Esophagus (tissue), 2 donors: ENCODE measurements around the gene SHC4. TPM values are rescaled to one million over a fixed set of nuclear protein-coding genes. Genes with fewer than 3 reads are reported as not detected.
"Not testable (repeated sequence)": the region's sequence is repeated elsewhere in the genome, so short reads cannot be mapped to it uniquely, and the experiment has no call there.

Experiments
- H3K27ac ChIP-seq, 2 donors: one replicate each; pipeline ENCODE4 v1.5.1; 2013; ENCODE audit warnings: low read depth in 2 of 2, mild to moderate bottlenecking in 2 of 2, inconsistent platforms in 1 of 2, low read length in 1 of 2, moderate library complexity in 1 of 2
- H3K27me3 ChIP-seq, 2 donors: one replicate each; pipeline ENCODE4 v1.6.1; 2013; ENCODE audit warnings: low read length in 2 of 2, control low read depth in 1 of 2, mild to moderate bottlenecking in 1 of 2; ENCODE audit not compliant: insufficient read depth in 2 of 2, control insufficient read depth in 1 of 2
- H3K36me3 ChIP-seq, 2 donors: one replicate each; pipeline ENCODE4 v1.6.1; 2013; ENCODE audit warnings: low read length in 1 of 2; ENCODE audit not compliant: control insufficient read depth in 2 of 2, insufficient read depth in 2 of 2
- H3K4me1 ChIP-seq, 2 donors: one replicate each; pipeline ENCODE4 v1.6.1; 2013; ENCODE audit warnings: low read length in 1 of 2; ENCODE audit not compliant: control insufficient read depth in 2 of 2, insufficient read depth in 2 of 2
- H3K4me3 ChIP-seq, 2 donors: one replicate each; pipeline ENCODE4 v1.5.1; 2013; ENCODE audit warnings: low read length in 2 of 2, mild to moderate bottlenecking in 2 of 2, low read depth in 1 of 2, moderate library complexity in 1 of 2
- H3K9me3 ChIP-seq, 2 donors: one replicate each; pipeline ENCODE4 v1.6.1; 2013; ENCODE audit warnings: mild to moderate bottlenecking in 2 of 2, low read depth in 1 of 2, low read length in 1 of 2, moderate library complexity in 1 of 2; ENCODE audit not compliant: control insufficient read depth in 2 of 2, insufficient read depth in 1 of 2
- WGBS, 2 donors: extraction: QIAGEN DNeasy Blood & Tissue Kit; methylation state at CpG; one replicate each; pipeline ENCODE4 v1.1.7; 2013; 5-methylcytosine and 5-hydroxymethylcytosine counted together
- polyA plus RNA-seq, 2 donors: library from polyadenylated mRNA; stranded (reverse); fragments of 200-250 nt; gene quantifications; one replicate each; pipeline ENCODE4 v1.2.3, GENCODE V29; 2013
- donor health status: healthy with polysubstance abuse.
- donor health status: Bipolar disorder and iron deficiency.

SHC4 gene
- polyA plus RNA-seq, 2 donors, result 0.08 to 0.12 TPM

DNA sequence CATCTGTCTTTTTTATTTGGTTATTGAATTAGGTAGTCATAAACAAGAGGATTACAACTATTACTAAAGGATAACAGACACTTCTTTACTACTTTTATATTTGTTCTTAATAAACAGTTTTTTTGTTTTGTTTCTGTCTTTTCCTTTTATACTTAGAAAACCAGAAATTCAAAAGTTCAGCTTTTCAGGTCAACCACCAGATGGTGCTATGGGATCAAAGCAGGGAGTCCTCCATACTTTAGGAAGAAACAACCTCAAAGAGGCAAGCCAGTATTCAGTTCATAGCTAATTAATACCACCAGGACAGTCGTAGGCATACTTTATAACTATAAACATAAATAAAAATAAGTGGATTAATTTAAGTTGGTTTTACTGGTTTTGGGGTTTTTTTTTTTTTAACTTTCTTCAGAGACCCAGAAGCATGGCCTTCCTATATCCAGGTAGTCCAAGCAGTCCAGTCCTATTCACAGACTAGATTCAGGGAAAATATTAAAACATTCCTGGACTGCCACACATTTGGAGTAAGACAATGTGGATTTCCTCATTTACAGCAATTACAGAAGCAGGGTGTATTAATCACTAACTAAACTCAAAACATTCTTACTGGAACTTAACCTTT is 101.8 kb downstream of the SHC4 start:
- Histone ChIP-seq H3K36me3 (no peaks in the 10 kb centered on the region), H3K27ac (no peak overlapping the region), H3K9me3 (no peaks in the 10 kb centered on the region), H3K4me3 (no peak overlapping the region), H3K27me3 (no peaks in the 10 kb centered on the region), H3K4me1 (no peaks in the 10 kb centered on the region)
- 3% methylated on average over 1 of the region's 1 CpG for WGBS, 2 donors

DNA sequence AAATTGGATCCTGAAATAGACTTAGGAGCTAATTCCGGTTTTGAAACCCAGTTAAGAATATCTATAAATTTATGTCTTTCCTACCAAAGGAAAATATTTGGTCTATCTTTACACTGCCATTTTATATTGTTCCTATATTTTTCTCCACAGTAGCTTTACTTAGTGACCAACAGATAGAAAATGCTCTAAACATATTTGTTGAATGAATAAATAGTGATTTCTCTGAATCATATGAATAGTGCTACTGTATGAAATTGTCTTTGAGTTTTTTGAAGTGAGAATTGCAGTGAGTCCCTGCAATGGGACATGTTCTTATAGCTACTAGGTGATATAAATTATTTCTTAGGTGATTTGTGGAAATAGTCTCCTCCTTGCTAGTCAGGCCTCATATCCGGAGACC is 104.3 kb downstream of the SHC4 start:
- H3K27ac ChIP-seq, result no peak overlapping the region
- no peaks in the 10 kb centered on the region for H3K4me1 ChIP-seq
- no peak overlapping the region for H3K4me3 ChIP-seq
- H3K36me3 ChIP-seq, result no peaks in the 10 kb centered on the region
- no peaks in the 10 kb centered on the region for H3K27me3 ChIP-seq
- no peaks in the 10 kb centered on the region for H3K9me3 ChIP-seq
- 85 to 89% methylated on average over 2 of the region's 2 CpGs for WGBS, 2 donors

DNA sequence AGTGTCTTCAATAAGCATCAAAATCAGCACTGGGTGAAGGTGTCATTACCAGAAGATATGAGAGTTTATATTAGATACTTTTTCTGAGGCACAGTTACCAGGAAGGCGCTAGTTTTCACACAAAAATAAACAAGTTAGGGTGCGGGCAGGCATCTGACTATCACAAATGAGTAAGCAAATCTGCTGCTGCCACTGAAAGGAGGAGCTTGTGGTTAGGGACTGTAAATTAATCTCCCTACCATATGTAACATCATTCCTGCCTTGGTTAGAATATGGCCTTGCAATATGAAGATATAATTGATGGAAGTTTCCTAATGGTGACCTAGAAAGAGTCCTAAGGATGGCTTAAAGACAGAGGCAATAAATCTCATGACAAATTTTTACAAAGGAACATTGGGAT is 105.3 kb downstream of the SHC4 start:
- no peaks in the 10 kb centered on the region for H3K9me3 ChIP-seq

DNA sequence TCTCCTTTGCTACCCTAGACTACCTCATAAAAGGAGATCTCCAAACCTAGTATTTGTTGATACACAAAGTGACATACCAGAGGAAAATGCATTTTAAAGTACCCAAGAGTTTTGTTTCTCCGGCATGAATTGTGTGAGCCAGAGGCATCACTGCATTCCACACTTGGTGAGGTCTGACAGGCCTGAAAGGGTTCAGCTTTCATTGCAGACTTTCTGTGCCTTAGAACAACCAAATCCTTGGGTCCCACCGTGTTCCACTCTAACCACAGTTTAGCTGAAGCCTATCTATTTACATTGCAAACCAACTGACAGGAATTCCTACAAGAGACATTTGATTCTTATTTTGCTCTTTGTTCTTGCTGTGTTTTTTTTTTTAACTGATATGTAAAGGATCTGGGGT is 106.8 kb downstream of the SHC4 start:
- Histone ChIP-seq H3K4me1 (no peaks in the 10 kb centered on the region), H3K27ac (no peak overlapping the region), H3K9me3 (no peaks in the 10 kb centered on the region), H3K27me3 (no peaks in the 10 kb centered on the region), H3K36me3 (no peaks in the 10 kb centered on the region), H3K4me3 (no peak overlapping the region)
- WGBS, 2 donors, result 51 to 54% methylated on average over 2 of the region's 2 CpGs

More for the DNA sequence above, 105.3 kb downstream of the SHC4 start:
- Histone ChIP-seq H3K36me3 (no peaks in the 10 kb centered on the region), H3K27ac (no peak overlapping the region), H3K27me3 (no peaks in the 10 kb centered on the region), H3K4me3 (no peak overlapping the region), H3K4me1 (no peaks in the 10 kb centered on the region)
- whole genome bisulfite sequencing, 2 donors, result 31 to 43% methylated on average over 2 of the region's 2 CpGs

DNA sequence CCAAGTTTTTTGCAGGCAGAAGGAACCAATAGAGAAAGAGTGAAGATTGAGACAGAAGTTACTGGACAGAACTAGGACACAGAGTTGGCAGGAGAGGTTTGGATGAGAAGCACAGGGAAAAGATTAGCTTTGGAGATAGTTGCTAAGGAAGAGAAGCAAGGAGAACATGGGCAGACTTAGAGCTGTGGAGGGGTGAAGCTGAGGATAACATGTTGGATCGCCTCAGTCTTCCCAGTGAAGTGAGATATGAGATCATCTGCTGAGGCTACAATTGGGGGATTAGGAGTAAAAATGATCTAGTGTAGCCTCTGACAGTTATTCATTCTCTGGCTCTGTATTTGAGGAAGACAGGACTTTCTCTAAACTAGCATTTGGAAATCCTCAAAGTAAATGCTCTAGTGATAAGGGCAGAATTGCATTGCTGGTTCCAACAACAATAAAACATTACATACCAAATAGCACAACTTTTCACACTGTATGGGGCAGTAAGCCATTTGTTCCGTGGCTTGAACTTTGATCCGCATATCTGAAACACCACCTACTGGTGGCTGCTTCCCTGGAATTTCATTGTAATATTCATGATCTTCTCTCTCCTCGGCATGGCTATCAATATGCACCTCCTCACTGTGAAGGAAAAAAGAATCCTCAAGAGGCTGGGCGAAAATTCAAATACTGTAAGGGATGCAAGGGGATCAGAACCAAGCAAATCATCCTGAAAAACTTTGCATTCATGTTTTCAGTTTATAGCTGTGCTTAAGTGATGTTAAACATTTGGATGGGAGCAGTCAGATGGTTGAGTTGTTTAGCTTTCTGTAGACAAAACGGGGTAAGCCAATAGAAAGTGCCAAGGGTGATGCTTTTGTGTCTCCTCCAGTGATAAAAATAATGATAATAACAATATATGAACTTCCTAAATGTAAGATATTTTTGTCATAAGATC is 107.9 kb downstream of the SHC4 start:
- H3K9me3 ChIP-seq, result no peaks in the 10 kb centered on the region
- H3K4me3 ChIP-seq, result no peak overlapping the region
- WGBS, 2 donors, result 22 to 24% methylated on average over 6 of the region's 6 CpGs
- H3K27ac ChIP-seq, result no peak overlapping the region
- no peaks in the 10 kb centered on the region for H3K4me1 ChIP-seq
- no peaks in the 10 kb centered on the region for H3K27me3 ChIP-seq
- no peaks in the 10 kb centered on the region for H3K36me3 ChIP-seq

DNA sequence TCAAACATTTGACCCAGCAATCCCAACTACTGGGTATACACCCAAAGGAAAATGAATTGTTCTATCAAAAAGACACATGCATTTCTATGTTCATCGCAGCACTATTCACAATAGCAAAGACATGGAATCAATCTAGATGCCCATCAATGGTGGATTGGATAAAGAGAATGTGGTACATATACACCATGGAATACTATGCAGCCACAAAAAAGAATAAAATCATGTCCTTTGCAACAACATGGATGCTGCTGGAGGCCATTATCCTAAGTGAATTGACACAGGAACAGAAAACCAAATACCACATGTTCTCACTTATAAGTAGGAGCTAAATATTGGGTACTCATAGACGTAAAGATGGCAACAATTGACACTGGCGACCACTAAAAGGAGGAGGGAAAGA is 109.3 kb downstream of the SHC4 start:
- not testable (repeated sequence) for H3K4me1 ChIP-seq, H3K36me3 ChIP-seq, H3K9me3 ChIP-seq, H3K27ac ChIP-seq, H3K4me3 ChIP-seq, H3K27me3 ChIP-seq
- WGBS, 2 donors, result 97 to 98% methylated on average over 3 of the region's 3 CpGs

DNA sequence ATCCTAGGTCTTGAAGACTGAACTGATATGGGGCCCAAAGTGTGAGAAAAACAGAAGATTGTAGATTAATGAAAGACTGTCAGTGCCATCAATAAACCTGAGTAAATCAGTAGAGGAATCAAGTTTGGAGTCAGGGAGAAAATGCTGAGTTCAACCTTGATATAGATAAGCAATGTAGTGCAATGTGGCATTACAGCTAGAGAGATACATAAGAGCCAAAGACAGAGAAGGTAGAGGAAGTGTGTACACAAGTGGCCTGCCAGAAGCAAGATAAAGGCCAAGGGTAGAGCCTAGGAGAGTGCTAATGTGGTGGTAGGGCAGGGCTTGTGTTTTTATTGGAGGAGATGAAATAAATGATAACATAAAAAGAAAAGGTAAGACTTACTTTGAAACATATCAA is 111.8 kb downstream of the SHC4 start:
- Histone ChIP-seq H3K27me3 (no peaks in the 10 kb centered on the region), H3K4me3 (no peak overlapping the region), H3K4me1 (no peaks in the 10 kb centered on the region), H3K36me3 (no peaks in the 10 kb centered on the region), H3K9me3 (no peaks in the 10 kb centered on the region), H3K27ac (no peak overlapping the region)

DNA sequence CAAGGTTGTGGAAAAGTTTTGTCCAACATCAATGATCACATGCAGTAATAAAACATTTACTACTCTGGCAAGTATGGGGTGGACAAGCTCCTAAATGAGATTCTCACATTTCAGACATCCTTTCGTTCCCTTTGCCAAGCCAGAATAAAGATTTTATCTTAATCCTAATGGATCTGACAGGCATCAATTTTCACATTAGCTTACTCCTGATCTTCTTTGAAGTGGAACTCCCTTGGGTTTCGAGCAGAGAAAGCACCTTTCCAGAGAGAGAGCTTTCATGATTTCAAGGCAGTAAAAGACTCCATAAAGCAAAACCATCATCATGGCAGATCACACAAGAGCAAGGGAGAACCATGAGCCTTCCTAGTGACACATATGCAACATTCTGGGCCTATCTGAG is 113.1 kb downstream of the SHC4 start:
- H3K4me1 ChIP-seq, result no peaks in the 10 kb centered on the region
- H3K9me3 ChIP-seq, result no peaks in the 10 kb centered on the region
- H3K27ac ChIP-seq, result no peak overlapping the region
- 81 to 83% methylated on average over 2 of the region's 2 CpGs for WGBS, 2 donors
- H3K27me3 ChIP-seq, result no peaks in the 10 kb centered on the region
- no peak overlapping the region for H3K4me3 ChIP-seq
- no peaks in the 10 kb centered on the region for H3K36me3 ChIP-seq

DNA sequence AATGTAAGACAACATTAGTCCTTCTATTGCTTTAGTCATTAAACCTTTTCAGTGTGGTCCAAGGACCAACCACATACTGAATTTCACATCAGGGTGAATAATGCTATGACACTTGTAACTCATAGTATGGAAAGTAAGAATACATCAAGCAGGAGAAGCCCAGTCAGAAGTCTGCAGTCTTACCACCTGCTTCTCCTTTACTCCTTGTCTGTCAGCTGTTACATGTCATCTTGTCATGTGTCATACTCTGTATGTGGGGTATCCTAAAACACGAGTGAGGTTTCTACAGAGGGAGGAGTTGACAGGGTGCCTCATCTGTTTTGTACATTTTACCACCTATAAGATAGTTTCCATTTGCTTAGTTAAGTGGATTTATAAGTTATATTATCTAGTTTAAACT is 118.6 kb downstream of the SHC4 start:
- Histone ChIP-seq H3K9me3 (no peaks in the 10 kb centered on the region), H3K4me3 (no peak overlapping the region), H3K4me1 (no peaks in the 10 kb centered on the region), H3K36me3 (no peaks in the 10 kb centered on the region), H3K27me3 (no peaks in the 10 kb centered on the region), H3K27ac (no peak overlapping the region)
- WGBS, 2 donors, result 63 to 87% methylated on average over 1 of the region's 1 CpG

DNA sequence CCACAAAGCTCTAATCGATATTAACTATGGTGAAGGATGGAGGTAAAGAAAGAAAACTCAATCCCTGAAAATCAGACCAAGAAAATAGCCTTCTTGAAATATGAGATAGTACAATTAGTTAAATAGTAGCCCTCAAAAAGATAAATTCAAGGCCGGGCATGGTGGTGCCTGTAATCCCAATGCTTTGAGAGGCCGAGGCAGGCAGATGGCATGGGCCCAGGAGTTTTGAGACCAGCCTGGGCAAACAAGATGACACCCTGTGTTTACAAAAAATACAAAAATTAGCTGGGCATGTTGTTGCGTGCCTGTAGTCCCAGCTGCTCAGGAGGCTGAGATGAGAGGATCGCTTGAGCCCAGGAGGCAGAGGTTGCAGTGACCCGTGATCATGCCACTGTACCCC is 121.2 kb downstream of the SHC4 start:
- H3K9me3 ChIP-seq, result no peaks in the 10 kb centered on the region
- no peaks in the 10 kb centered on the region for H3K36me3 ChIP-seq
- H3K4me3 ChIP-seq, result no peak overlapping the region
- H3K4me1 ChIP-seq, result no peaks in the 10 kb centered on the region
- 73 to 82% methylated on average over 6 of the region's 6 CpGs for WGBS, 2 donors
- H3K27me3 ChIP-seq, result no peaks in the 10 kb centered on the region
- no peak overlapping the region for H3K27ac ChIP-seq
